AG10803 (cell line): Measurements from ENCODE around the gene RNF168.
"Not testable (repeated sequence)": the region's sequence is repeated elsewhere in the genome, so short reads cannot be mapped to it uniquely, and the experiment has no call there.

Source experiments
- DNase-seq: peaks from one replicate; pipeline ENCODE4 v3.0.0; 2010; ENCODE audit warnings: low read depth
- H3K4me3 ChIP-seq: 2 replicates; pipeline ENCODE4 v1.5.1; 2011; ENCODE audit warnings: mild to moderate bottlenecking, low read length, control low read depth
- TF ChIP-seq, protein P1 (sequence below): conservative IDR thresholded peaks from 2 replicates; pipeline ENCODE4 v1.5.1; 2011; ENCODE audit warnings: mild to moderate bottlenecking, low read length, control low read depth, inconsistent platforms

RNF168 gene

DNA sequence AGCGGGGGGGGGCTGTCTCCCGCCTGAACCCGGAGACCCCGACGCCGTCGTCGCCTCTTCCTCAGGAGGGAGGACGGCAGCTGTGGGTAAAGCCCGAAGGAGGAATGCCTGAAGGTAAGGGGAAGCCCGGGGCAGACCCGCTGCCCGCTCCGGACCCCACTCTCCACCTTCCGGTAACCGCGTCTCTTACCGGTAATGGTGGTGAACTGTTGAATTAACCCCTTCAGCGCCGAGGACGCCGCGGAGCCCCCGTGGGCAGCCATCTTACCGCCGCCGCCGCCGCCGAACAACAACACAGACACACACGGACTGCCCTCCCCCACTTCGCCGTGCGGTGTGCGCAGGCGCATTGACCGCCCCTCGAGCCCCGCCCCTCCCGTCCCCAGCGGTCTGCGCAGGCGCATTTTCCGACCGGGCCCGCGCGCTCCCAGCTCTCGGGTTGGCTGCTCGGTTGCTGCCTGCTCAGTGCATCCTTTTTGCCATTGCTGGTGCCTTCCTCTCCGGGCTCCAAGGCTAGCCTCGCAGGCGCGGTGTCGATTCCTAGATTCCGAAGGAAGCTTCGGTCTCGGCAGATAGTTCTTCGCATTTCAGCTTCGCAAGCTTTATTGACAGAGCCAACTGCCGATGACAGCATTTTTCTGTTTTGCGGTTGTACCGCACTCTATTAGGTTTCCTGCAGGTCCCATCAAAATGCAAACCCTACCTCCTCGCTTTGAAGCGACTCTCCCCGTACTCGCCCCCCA is 71.3 kb downstream of the RNF168 start, which contains the start of gene UBXN7:
Gene UBXN7 (minus strand): TSS at position 291 of the 743 bp plus-strand sequence. CDS start 28 bp downstream, at position 263.
- peak; percentile 89 for DNase-seq
- peak within 1 kb of the TSS; percentile 96 for H3K4me3 ChIP-seq
- TF ChIP-seq, protein P1, sequence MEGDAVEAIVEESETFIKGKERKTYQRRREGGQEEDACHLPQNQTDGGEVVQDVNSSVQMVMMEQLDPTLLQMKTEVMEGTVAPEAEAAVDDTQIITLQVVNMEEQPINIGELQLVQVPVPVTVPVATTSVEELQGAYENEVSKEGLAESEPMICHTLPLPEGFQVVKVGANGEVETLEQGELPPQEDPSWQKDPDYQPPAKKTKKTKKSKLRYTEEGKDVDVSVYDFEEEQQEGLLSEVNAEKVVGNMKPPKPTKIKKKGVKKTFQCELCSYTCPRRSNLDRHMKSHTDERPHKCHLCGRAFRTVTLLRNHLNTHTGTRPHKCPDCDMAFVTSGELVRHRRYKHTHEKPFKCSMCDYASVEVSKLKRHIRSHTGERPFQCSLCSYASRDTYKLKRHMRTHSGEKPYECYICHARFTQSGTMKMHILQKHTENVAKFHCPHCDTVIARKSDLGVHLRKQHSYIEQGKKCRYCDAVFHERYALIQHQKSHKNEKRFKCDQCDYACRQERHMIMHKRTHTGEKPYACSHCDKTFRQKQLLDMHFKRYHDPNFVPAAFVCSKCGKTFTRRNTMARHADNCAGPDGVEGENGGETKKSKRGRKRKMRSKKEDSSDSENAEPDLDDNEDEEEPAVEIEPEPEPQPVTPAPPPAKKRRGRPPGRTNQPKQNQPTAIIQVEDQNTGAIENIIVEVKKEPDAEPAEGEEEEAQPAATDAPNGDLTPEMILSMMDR = no peak

DNA sequence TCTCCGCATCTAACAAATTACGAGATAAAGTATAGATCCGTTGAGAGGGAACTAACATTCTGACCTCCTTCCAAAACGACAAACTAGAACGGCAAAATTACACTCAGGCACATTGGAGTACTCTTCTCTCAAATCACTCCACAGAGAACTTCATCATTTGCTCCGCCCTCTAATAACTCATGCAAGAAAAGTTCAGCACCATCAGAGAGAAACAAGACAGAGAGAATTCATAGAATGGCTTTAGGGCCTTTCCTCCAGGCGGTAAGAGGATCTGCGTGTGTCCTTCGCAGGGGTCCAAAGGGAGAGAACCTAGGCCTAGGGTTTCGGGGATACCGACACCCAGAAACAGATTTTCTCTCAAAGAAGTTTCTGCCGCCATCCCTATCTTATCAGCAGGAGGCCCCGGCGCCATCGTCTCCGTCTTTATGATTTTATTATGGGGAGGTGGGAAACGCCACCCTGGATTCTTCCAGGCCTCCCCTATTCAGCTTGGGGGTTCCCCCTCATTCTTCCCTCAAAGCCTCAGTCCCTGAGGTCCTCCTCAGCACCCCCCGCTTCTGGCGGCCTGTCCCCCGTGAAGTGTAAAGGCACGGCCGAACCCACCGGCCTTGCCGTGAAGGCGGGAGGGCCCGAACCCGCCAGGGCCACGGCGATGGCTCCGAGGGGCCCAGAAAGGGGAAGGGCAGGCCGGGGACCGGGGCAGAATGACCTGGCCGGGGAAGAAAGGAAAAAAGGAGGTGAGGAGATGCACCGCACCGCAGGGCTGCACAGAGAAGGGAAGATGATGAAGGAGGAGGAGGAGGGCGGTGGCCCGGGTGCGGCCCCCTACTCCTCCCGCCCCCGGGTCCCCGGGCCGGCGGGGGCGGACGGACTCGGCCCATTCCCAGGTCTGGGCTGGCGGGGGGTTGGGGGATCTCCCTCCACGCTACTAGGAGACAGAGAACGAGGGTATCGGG is 72.1 kb downstream of the RNF168 start:
- DNase-seq = peak; percentile 58

DNA sequence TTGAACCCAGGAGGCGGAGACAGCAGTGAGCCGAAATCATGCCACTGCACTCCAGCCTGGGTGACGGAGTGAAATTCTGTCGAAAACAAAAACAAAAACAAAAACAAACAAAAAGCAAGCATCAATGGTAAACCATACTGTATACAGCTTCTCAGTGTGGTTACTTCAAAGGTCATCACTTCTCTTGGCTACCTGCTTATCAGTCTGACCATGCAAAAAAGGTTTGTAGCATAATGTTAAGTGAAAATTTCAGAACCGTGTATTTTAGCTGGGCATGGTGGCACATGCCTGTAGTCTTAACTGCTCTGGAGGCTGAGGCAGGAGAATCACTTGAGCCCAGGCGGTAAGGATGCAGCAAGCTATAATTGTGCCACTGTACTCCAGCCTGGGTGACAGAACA is 75.5 kb downstream of the RNF168 start:
- TF ChIP-seq, protein P1 = no peak
- DNase-seq = no peak
- no peak overlapping the region for H3K4me3 ChIP-seq

More for the DNA sequence above, 72.1 kb downstream of the RNF168 start:
- peak overlapping the region; percentile 96 for H3K4me3 ChIP-seq
- TF ChIP-seq, protein P1 = no peak

DNA sequence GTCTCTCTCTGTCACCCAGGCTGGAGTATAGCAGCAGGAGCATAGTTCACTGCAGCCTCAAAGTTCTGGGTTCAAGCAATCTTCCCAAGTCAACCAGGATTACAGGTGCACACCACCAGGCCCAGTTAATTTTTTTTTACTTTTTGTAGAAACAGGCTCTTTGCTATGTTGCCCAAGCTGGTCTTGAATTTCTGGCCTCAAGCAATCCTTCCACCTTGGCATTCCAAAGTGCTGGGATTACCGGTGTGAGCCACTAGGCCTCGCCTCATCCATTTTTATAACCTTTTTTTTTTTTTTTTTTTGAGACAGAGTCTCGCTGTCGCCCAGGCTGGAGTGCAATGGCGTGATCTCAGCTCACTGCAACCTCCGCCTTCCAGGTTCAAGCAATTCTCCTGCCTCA is 79.1 kb downstream of the RNF168 start:
- not testable (repeated sequence) for DNase-seq, H3K4me3 ChIP-seq

DNA sequence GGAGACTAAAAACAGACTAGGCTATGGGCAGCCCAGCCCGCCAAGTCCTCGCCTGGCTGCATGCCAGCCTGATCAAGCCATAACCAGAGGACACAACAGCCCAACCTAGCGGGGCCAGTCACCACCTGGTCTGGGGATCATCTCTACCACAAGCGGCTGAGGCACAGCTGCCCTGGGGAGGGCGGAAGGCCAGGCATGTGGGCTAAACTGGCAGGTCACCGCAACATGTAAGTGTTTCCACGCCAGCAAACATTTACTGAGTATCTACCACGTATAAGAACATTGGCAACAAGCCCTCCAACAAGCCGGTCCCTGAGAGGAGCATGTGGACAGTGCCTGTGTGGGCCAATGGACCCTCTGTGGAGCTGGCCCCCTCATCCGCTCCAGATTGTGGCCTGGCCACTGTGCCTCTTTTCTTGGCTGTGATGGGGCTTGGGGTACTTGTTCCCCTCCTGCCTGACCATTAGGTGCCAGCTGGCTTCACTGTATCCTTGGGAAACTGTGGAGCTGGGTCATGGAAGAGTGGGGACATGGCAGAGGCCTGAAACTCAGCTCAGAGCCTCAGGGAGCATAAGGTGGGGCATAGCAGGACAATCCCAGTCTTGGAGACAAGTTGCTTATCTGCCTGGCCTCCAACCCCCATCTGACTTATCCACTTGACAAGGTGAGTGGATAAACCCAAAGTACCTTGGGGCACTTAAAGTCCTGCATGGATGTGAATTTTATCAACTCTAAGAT is 80.4 kb downstream of the RNF168 start:
- DNase-seq = no peak
- H3K4me3 ChIP-seq = no peak overlapping the region
- TF ChIP-seq, protein P1 = no peak

DNA sequence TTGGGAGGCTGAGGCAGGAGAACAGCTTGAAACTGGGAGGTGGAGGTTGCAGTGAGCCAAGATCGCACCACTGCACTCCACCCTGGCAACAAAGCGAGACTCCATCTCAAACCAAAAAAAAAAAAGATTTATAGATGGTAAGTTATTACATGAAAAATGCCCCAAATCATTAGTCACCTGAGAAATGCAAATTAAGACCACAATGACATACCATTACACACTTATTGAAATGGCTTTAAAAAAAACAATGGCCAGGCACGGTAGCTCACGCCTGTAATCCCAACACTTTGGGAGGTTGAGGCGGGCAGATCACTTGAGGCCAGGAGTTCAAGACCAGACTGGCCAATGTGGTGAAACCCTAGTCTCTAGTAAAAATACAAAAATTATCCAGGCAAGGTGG is 81.9 kb downstream of the RNF168 start:
- DNase-seq, H3K4me3 ChIP-seq: not testable (repeated sequence)

DNA sequence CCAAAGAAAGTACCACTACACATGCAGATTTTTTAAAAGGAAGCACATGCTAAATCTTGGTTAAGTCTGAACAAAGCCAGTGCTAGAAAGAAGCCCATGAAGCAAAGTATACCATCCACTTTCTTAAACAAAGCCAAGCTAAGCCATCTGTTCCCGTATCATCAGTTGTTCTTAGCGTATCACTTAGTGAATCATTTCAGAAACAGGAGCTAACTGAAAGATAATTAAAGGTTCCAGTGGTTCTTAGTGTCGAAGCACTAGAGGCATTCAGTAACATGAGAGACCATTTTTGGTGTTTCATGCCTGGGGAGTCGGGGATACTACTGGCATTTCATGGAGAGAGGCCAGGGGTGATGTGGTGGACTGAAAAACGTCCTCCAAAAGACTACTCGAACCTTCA is 84.2 kb downstream of the RNF168 start:
- TF ChIP-seq, protein P1 = no peak
- H3K4me3 ChIP-seq = no peak overlapping the region
- no peak for DNase-seq
